Ovary (tissue), 9 donors: ENCODE results near the gene SLC41A3. TPM values are rescaled to one million over a fixed set of nuclear protein-coding genes. Genes with fewer than 3 reads are reported as not detected.
"Not testable (repeated sequence)": the region's sequence is repeated elsewhere in the genome, so short reads cannot be mapped to it uniquely, and the experiment has no call there.

ENCODE experiments used
- DNase-seq, 5 donors: peaks; one replicate each; pipeline ENCODE4 v3.0.0-alpha.2; 2019 to 2020
- H3K27ac ChIP-seq, 2 donors: fragments of 200-600 bp; one replicate each; pipeline versions ENCODE4 v1.5.1 to v1.8.0; 2019 to 2022
- H3K27me3 ChIP-seq: fragments of 200-600 bp; one replicate; pipeline ENCODE4 v1.8.0; 2022
- H3K36me3 ChIP-seq: fragments of 200-600 bp; sonication (generic); one replicate; pipeline ENCODE4 v1.5.1; 2019
- H3K4me1 ChIP-seq: one replicate; pipeline ENCODE4 v1.8.1; 2013; ENCODE audit warnings: mild to moderate bottlenecking, moderate library complexity; ENCODE audit not compliant: insufficient read depth
- H3K4me3 ChIP-seq: fragments of 200-600 bp; sonication (generic); one replicate; pipeline ENCODE4 v1.5.1; 2017
- H3K9me3 ChIP-seq, 2 donors: fragments of 200-600 bp in 1 of 2; sonication (generic) in 1 of 2; one replicate each; pipeline versions ENCODE4 v1.5.1 to v1.8.1; 2013 to 2019; ENCODE audit warnings: mild to moderate bottlenecking in 1 of 2, moderate library complexity in 1 of 2
- EP300 ChIP-seq: sonication (generic); formaldehyde crosslinking; IDR thresholded peaks from one replicate; pipeline ENCODE4 v1.6.1; 2017; ENCODE audit warnings: antibody characterized with exemption
- POLR2A ChIP-seq: fragments of 450-650 bp; IDR thresholded peaks from one replicate; pipeline ENCODE4 v1.6.1; 2017; ENCODE audit warnings: antibody characterized with exemption, mild to moderate bottlenecking, moderate library complexity
- WGBS, 3 donors: extraction: QIAGEN DNeasy Blood & Tissue Kit in 1 of 3; methylation state at CpG; one replicate each; pipeline versions ENCODE4 v1.1.5 to v1.1.7; 2013 to 2017; 5-methylcytosine and 5-hydroxymethylcytosine counted together
- intact Hi-C, 4 donors: fragments of 100-400 bp; cut with DNase I; formaldehyde crosslinking; loops; one replicate each; pipeline versions ENCODE4 v1.11.0 to v1.15.1; 2022 to 2023
- polyA plus RNA-seq, 2 donors: library from polyadenylated mRNA; stranded (reverse); fragments of 200-250 nt in 1 of 2; fragments of 350-450 nt in 1 of 2; fragmentation: Illumina TruSeq in 1 of 2; extraction: RNeasy Lipid Tissue Mini Kit (QIAGEN cat#74804) in 1 of 2; gene quantifications; one replicate each; pipeline ENCODE4 v1.2.3, GENCODE V29; 2013 to 2014
- total RNA-seq, 7 donors: library from RNA; depleted of rRNA in 2 of 7; stranded (reverse); fragments of >200 nt in 2 of 7; fragmentation: NEBNext Ultra II Directional in 3 of 7; extraction: Animal tissue kit (Norgen Biotek cat#: 25700) in 3 of 7; gene quantifications; one replicate each; pipeline versions ENCODE4 v1.1.0 to v1.2.4, GENCODE V29; 2016 to 2023
- TF ChIP-seq, protein P1 (sequence below), 3 donors: fragments of 450-650 bp in 2 of 3; fragments of 200-600 bp in 1 of 3; IDR thresholded peaks; one replicate each; pipeline versions ENCODE4 v1.5.1 to v1.8.0; 2016 to 2022; ENCODE audit warnings: antibody characterized with exemption in 3 of 3, mild to moderate bottlenecking in 1 of 3
- donor health status: DM: no; HTN: no; CAD: no; lungs with moderate emphysema.
- donor health status: DM: no; HTN: no; CAD: no.
- donor health status: Bipolar disorder and iron deficiency.
- donor health status: DM: yes; HTN: yes; CAD: no.
- donor health status: DM: no; HTN: no; CAD: no.
- donor health status: DM: yes; HTN: yes; CAD: no.

SLC41A3 gene
- total and polyA plus RNA-seq, 9 donors: 58.1 to 107 (median 77.7) TPM

DNA sequence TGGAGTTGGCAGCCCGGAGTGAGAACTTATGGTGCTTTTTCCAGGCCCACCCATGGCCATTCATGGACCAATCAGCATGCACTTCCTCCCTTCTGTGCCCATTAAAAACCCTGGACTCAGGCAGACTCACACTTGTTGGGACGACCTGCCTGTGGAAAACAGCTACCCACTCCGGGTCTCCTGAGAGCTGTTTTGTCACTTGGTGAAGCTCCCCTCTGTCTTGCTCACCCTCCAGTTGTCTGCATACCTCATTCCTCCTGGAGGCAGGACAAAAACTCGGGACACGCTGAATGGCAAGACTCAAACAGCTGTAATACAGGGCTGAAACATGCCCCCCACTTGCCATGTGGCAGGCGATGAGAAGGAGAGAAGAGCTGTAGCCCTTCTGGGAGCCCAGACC lies 79.7 kb downstream of the SLC41A3 start:
- Histone ChIP-seq H3K36me3 (no peaks in the 10 kb centered on the region), H3K27me3 (no peaks in the 10 kb centered on the region), H3K9me3 (no peaks in the 10 kb centered on the region), H3K27ac (no peak overlapping the region), H3K4me1 (no peaks in the 10 kb centered on the region), H3K4me3 (no peak overlapping the region)
- DNase-seq: no peak
- no peak for TF ChIP-seq EP300
- TF ChIP-seq, protein P1, sequence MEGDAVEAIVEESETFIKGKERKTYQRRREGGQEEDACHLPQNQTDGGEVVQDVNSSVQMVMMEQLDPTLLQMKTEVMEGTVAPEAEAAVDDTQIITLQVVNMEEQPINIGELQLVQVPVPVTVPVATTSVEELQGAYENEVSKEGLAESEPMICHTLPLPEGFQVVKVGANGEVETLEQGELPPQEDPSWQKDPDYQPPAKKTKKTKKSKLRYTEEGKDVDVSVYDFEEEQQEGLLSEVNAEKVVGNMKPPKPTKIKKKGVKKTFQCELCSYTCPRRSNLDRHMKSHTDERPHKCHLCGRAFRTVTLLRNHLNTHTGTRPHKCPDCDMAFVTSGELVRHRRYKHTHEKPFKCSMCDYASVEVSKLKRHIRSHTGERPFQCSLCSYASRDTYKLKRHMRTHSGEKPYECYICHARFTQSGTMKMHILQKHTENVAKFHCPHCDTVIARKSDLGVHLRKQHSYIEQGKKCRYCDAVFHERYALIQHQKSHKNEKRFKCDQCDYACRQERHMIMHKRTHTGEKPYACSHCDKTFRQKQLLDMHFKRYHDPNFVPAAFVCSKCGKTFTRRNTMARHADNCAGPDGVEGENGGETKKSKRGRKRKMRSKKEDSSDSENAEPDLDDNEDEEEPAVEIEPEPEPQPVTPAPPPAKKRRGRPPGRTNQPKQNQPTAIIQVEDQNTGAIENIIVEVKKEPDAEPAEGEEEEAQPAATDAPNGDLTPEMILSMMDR (IDR thresholded peaks at IDR 0.05): no peak
- TF ChIP-seq POLR2A: no peak
- intact Hi-C loops: no loop called here
- 87 to 97% (median 96%) methylated on average over 6 of the region's 6 CpGs for WGBS, 3 donors

DNA sequence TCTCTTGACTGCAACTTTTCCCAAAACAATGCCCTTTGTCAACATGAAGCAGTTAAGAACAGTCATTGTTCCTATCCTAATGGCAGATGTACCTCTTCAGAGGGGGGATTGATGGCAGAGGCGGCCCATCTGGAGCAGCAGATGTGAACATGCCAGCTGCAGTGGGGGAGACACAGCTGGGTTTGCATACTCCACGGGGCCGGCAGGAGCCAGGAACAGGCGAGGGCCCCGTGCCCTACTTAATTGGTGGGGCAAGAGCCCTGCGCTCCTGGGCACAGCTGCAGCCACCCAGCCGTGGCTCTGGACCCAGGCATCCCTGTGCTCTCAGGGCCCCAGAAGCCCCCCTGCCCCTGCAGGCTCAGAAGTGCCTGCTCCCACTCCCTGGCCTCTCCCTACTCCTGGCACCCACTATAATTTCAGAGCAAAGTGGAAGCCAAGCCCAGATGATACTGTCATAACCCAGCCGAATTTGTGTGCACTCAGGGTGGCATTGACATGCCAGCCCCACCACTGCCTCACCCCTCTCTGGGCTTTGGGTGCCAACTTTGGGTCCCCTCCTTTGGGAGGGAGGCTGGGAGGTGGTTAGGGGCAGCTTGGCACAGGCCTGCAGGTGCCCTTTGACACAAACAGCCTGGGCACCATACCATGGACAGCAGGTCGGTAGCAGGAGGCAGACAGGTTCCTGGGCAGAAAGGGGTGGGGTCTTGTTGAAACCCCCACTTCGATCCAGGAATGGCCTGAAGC lies 80.3 kb downstream of the SLC41A3 start:
- Histone ChIP-seq H3K36me3 (no peaks in the 10 kb centered on the region), H3K27ac (no peak overlapping the region), H3K27me3 (no peaks in the 10 kb centered on the region), H3K4me3 (no peak overlapping the region), H3K9me3 (no peaks in the 10 kb centered on the region), H3K4me1 (no peaks in the 10 kb centered on the region)
- no peak for TF ChIP-seq POLR2A
- TF ChIP-seq, protein P1 (IDR thresholded peaks at IDR 0.05): no peak
- TF ChIP-seq EP300: no peak
- no peak for DNase-seq
- 75 to 91% (median 85%) methylated on average over 10 of the region's 10 CpGs for WGBS, 3 donors
- intact Hi-C loops: no loop called here

DNA sequence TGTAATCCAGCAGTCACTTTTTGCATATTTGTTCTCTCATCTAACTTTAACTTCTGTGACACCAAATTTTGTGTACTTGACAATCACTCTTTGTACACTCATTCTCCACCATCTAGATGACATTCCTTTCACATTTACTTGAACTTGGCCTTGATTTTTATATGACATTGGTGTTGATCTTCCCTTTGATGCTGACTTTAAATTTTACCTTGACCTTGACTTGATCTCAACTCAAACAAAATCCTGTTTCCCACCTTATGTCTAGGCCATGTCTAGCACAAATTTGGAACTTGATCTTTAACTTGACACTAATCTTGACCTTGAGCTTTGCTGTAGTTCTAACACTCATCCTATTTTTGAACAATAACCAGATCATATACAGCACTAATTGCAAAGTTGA lies 81.7 kb downstream of the SLC41A3 start:
- H3K9me3 ChIP-seq: no peaks in the 10 kb centered on the region
- H3K27ac ChIP-seq: no peak overlapping the region
- no peaks in the 10 kb centered on the region for H3K27me3 ChIP-seq
- no peaks in the 10 kb centered on the region for H3K36me3 ChIP-seq
- no peak overlapping the region for H3K4me3 ChIP-seq
- TF ChIP-seq POLR2A (no peak), EP300 (no peak)
- TF ChIP-seq, protein P1 (IDR thresholded peaks at IDR 0.05): no peak
- intact Hi-C loops: no loop called here
- DNase-seq: no peak
- no peaks in the 10 kb centered on the region for H3K4me1 ChIP-seq

DNA sequence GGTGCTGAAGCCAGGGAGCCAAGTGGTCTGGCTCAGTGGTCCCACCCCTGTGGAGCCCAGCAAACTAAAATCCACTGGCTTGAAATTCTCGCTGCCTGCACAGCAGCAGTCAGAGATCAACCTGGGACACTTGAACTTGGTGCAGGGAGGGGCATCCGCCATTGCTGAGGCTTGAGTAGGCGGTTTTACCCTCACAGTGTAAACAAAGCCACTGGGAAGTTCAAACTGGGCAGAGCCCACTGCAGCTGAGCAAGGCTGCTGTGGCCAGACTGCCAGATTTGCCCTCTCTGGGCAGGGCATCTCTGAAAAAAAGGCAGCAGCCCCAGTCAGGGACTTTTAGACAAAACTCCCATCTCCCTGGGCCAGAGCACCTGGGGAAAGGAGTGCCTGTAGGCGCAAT lies 87.2 kb downstream of the SLC41A3 start:
- 91 to 95% (median 94%) methylated on average over 4 of the region's 4 CpGs for WGBS, 3 donors
- intact Hi-C loops, DNase-seq: not testable (repeated sequence)

DNA sequence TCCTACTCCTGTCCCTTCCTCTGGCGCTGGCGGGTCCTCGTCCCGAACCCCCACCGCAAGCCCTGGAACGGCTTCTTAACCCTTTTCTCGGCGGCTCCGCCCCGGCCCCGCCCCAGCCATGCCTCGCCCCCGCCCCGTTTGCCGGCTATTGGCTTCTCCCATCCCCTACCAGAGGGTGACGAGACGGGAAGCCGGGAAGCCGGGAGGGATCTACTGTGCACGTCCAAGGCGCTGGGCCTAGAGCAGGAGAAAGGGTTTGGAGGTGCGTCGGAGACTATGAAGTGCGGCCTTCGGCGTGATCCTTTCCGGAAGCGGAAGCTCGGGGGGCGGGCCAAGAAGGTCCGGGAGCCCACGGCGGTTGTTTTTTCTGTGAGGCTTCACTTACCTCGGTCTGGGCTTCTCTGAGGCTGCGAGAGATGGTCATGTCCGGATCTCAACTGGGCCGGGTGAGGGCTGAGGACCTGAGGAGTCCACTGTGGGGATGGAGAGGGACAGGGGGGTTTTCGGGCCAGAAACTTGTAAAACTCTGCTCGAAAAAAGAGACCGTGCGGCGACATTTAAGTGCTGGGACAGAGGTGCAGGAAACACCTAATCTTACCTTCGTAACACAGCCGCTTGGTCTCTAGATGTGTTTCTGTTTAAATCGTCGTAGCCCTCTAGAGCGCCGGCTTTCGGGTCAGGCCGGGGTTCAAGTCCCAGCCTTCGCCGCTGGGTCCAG lies 93.5 kb downstream of the SLC41A3 start:
- Histone ChIP-seq H3K27me3 (no peaks in the 10 kb centered on the region), H3K36me3 (no peaks in the 10 kb centered on the region), H3K4me3 (peak overlapping the region; percentile 43), H3K9me3 (no peaks in the 10 kb centered on the region), H3K4me1 (no peaks in the 10 kb centered on the region), H3K27ac (peak overlapping the region; percentile 46 to 67)
- intact Hi-C loops: no loop called here
- WGBS, 3 donors: 1 to 26% (median 1%) methylated on average over 52 of the region's 52 CpGs
- peak; percentile 79 to 91 (median 89) for DNase-seq
- TF ChIP-seq POLR2A: peak; percentile 26
- TF ChIP-seq EP300: no peak
- TF ChIP-seq, protein P1 (IDR thresholded peaks at IDR 0.05): no peak

More for the DNA sequence above, 87.2 kb downstream of the SLC41A3 start:
- not testable (repeated sequence) for H3K27ac ChIP-seq, H3K36me3 ChIP-seq, H3K27me3 ChIP-seq, H3K4me3 ChIP-seq, H3K9me3 ChIP-seq, H3K4me1 ChIP-seq

DNA sequence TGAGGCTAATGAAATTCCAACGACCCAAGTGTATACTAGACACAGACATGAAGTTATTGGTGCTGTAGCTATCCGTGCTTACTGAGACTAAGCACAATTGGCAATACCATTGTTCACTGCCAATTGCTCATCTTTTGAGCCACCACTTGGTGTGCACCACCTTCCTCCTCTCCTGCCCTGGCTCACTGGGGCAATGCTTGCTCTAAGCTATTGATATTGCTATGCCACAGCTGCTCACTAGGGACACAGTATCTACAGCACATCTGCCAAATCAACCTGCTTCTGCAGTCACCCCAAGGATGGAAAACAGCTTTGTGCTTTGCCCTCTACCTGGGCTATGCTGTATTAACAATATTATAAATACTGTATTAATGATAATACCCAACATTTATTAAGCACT lies 99.0 kb downstream of the SLC41A3 start:
- H3K27me3 ChIP-seq, intact Hi-C loops, H3K4me3 ChIP-seq, DNase-seq, H3K27ac ChIP-seq, H3K4me1 ChIP-seq, H3K36me3 ChIP-seq, H3K9me3 ChIP-seq: not testable (repeated sequence)
- WGBS, 3 donors: 75 to 92% (median 85%) methylated on average over 2 of the region's 2 CpGs

DNA sequence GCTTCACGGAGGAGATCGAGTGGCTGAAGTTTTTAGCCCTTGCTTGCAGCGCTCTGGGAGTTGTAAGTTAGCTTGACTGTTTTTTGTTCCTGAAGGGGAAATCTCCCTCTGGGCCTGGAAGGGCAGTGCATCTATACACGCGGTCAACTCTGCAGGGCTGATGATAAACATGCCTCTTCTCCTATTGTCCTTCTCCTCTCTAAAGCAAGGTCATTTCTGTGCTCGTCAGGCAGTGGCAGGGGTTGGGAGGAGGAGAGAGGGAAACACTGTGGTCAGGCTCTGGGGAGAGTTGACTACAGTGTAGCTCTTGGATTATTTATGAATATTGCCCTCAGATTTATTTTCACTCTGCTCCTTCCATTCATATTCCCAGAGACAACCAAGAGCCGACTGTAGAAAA lies 106.8 kb downstream of the SLC41A3 start:
- H3K4me3 ChIP-seq, H3K4me1 ChIP-seq, DNase-seq, H3K36me3 ChIP-seq, intact Hi-C loops, H3K27ac ChIP-seq, H3K9me3 ChIP-seq, H3K27me3 ChIP-seq: not testable (repeated sequence)
- 9 to 23% (median 14%) methylated on average over 4 of the region's 7 CpGs for WGBS, 3 donors
